GM12874 (cell line): ENCODE results near the gene PHYHIPL.
A peak's percentile ranks its signal among the peaks of the same experiment; 100 is the strongest.

ENCODE experiments used
- TF ChIP-seq, protein P1 (sequence below): IDR thresholded peaks from 2 replicates; pipeline ENCODE4 v1.5.1; 2011; ENCODE audit warnings: low read depth, mild to moderate bottlenecking, control low read depth, low read length, moderate library complexity; ENCODE audit not compliant: insufficient read depth

The PHYHIPL gene

DNA sequence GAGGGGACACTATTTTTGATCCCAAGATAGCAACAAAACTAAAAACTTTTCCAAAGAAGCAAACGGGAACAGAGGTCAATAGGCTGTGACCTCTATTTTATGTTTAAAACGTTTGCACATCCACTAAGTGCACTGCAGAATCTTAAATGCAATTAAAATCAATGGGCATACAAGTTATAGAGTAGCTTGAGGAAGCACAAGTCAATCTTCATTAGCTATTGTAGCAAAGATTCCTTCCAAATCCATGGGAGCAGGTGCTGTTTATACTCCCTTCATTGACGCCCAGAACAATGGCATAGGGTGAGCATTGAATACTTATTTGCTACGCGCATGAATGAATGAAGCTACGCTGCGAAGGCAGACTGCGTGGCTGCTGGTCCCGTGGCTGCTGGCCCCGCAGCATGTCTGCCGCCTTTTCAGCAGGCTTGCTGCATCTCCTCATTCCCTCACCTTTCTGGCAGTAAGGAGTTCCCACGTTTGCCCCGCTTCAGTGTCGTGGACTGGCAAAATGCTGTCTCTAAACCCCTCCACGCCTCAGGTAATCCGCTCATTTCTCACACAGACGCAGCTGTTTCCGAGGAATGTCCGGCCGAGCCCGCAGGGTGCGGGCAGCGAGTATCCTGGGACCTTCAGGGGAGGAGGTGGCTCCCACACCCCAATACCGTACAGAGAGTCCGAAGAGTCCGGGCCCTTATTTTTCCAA, 754 bp upstream of the PHYHIPL start:
- TF ChIP-seq, protein P1, sequence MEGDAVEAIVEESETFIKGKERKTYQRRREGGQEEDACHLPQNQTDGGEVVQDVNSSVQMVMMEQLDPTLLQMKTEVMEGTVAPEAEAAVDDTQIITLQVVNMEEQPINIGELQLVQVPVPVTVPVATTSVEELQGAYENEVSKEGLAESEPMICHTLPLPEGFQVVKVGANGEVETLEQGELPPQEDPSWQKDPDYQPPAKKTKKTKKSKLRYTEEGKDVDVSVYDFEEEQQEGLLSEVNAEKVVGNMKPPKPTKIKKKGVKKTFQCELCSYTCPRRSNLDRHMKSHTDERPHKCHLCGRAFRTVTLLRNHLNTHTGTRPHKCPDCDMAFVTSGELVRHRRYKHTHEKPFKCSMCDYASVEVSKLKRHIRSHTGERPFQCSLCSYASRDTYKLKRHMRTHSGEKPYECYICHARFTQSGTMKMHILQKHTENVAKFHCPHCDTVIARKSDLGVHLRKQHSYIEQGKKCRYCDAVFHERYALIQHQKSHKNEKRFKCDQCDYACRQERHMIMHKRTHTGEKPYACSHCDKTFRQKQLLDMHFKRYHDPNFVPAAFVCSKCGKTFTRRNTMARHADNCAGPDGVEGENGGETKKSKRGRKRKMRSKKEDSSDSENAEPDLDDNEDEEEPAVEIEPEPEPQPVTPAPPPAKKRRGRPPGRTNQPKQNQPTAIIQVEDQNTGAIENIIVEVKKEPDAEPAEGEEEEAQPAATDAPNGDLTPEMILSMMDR, result no peak

DNA sequence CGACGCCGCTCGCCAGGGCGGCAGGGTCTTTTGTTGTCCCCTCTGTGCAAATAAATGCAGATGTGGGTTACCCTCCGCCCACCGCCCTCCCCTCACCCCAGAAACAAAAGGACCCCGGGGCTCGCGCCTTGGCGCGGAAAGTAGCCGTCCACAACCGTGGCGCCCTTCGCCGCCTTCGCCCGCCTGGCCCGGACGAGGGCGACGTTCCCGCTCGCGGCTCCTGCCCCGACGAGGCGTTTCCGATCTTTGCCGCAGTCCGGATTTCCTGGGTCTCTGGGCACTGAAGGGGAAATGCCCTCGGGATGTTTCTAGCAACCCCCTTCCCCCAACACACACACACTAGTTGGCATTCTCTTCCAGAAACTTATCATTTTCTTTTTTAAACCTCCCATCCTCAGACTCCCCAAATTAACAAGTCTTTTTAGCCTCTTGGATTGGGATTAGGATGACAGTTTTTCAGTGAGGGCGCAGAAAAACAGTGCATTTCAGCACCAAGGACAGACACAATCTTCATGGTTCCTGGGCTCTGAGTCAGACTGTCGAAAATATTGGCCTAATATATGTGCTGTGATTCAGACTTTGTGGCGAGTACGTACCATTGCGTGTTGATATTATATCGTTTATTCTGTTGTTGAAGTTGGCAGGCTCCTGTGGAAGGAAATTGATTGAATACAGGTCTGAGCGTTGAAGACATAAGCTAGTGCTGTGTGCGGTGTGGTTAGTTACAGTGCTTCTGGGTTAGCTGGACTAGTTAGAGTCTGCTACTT, 771 bp downstream of the PHYHIPL start:
- TF ChIP-seq, protein P1, result no peak

DNA sequence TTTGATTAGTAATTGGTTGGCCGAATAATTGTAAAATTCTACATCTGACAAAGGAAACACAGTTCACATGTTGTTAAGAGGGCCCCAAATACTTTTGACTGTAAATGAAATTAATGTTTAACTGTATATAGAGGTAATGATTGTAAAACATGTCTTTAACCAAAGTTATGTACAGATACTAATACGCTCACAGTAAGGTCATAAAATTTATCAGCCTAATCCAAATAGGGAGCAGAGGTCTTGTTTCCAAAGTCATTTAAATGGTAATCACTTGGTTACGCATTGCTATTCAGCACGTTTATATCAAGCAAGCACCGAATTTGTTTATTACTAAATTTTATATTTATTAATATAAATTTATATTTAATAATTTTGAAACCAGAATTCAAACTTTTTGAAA, 1.4 kb downstream of the PHYHIPL start:
- TF ChIP-seq, protein P1, result no peak

DNA sequence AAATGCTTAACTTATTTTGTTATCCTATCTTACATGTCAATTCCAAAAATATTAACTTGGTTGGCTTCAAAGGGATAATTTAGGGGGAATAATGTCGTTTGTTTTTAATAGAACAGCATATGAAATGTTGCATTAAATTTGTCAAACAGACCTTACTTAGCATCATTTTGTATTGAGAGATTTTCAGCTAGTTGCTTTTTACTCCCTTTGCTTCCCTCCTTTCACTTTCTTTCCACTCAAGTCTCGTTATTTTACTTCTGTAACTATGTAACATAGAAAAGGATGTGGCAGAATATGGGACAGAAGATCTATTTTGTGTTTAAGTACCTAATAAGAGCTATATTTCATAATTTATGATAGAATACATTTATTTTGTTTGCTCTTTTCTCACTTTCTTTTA, 2.6 kb downstream of the PHYHIPL start:
- TF ChIP-seq, protein P1, result no peak

DNA sequence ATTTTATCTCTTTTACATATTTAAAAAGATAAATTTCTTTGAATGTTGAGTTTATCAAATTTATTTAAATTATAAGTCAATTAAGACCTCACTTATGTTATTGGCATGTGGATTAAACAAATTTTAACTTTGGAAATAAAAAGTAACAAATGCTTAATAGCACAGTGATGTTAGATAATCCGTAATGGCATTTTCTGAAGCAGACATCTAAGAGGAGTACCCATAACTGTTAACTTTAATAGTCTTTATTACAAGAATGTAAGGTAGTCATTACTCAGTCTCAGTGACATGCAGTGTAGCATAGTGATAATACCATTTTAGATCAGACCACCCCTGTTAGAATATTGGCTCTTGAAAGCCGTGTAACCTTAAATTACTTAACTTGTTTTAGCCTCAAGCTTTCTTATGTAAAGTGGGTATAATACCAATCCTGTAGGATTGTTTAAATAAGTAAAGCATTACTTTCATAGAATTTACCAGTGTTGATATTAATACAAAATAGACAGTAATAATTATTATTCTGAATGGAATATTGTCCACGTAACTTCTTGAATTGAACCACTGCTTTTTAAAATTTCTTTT, 4.3 kb downstream of the PHYHIPL start:
- TF ChIP-seq, protein P1, result no peak

DNA sequence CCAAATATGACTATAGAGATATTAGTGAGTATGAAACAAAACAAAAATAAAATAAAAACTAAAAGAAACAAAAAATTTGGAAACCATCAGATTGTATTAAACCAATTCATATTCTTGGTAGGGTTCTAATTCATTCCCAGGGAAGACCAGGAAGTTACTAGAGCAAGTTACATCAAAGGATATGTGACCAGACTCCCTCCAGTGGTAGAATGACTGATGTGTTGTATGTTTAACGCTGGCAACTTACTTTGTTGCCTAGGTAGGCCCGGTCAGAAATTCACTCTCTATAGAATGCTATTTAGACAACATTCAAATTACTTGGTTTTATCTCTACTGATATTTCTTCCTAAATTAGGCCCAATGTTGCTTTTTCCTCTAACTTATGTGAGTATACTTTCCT, 5.2 kb downstream of the PHYHIPL start:
- TF ChIP-seq, protein P1, result peak; percentile 46; the same call in 1 of the 2 replicates

DNA sequence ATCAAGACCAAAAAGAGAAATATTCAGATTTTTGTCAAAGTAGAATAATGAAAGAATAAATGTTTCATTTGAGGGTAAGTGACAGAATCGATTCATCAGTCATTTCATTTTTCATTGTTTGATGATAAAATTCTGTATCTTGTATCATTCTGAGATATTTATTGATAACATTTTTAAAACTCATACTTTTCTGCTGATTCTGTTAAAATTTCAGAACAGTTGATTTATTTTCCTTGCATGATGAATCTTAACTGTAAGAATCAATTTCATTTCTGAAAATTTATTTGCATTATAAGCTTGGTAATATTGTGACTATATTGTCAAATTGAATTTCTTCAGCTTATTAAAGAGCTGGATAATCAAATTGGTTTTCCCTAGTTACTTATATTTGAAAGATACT, 13.9 kb downstream of the PHYHIPL start:
- TF ChIP-seq, protein P1, result no peak
